SIG-M5 (cell line): ENCODE measurements around the gene ZBTB37.
"Not testable (repeated sequence)": the region's sequence is repeated elsewhere in the genome, so short reads cannot be mapped to it uniquely, and the experiment has no call there.

Experiments used
- DNase-seq: peaks from one replicate; lab custom pipeline; 2025; lab: John Stamatoyannopoulos, UW

ZBTB37 gene, protein sequence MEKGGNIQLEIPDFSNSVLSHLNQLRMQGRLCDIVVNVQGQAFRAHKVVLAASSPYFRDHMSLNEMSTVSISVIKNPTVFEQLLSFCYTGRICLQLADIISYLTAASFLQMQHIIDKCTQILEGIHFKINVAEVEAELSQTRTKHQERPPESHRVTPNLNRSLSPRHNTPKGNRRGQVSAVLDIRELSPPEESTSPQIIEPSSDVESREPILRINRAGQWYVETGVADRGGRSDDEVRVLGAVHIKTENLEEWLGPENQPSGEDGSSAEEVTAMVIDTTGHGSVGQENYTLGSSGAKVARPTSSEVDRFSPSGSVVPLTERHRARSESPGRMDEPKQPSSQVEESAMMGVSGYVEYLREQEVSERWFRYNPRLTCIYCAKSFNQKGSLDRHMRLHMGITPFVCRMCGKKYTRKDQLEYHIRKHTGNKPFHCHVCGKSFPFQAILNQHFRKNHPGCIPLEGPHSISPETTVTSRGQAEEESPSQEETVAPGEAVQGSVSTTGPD

GRCh38 chr1:173868266-173869020 lies at the start of gene ZBTB37:
Gene ZBTB37 (plus strand): TSS chr1:173868380. CDS start chr1:173870226, 1,846 bp downstream.
- DNase-seq: peak; percentile 47

DNA sequence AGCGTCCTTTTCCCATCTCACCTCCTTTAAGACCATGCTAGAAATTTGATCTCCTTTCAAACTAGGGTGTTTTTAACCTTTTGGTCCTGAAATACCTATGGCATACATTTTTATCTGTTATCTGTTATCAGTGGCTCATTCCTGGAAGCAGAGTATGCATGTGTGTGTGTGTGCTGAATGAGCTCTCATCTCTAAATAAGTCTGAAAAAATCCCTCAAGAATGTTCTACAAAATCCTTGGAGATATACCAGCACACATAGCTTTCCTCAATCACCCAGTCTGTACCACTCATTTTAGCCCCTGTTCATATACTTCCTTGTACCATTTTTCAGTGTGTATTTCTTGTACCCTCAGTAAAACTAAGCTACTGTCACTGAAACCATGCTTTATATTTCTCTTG lies 49.7 kb upstream of the ZBTB37 start:
- DNase-seq: no peak

DNA sequence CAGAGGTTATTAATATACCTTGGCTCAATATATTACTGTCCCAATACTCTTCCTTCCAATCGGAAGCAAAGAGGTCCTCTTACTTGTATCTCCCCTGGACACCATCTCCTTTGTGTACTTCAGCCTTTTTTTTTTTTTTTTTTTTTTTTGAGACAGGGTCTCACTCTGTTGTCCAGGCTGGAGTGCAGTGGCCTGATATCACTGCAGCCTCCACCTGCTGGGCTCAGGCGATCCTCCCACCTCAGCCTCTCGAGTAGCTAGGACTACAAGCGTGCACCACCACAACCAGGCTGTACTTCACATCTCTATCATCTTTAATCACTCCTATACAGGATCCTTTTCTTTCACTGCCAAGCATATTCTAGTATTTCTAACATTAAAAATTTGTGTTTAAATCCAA lies 46.5 kb upstream of the ZBTB37 start:
- DNase-seq: no peak

- peak; percentile 56 for DNase-seq
Observed at GRCh38 chr1:173823781-173824314, 44.3 kb upstream of the ZBTB37 start.

DNA sequence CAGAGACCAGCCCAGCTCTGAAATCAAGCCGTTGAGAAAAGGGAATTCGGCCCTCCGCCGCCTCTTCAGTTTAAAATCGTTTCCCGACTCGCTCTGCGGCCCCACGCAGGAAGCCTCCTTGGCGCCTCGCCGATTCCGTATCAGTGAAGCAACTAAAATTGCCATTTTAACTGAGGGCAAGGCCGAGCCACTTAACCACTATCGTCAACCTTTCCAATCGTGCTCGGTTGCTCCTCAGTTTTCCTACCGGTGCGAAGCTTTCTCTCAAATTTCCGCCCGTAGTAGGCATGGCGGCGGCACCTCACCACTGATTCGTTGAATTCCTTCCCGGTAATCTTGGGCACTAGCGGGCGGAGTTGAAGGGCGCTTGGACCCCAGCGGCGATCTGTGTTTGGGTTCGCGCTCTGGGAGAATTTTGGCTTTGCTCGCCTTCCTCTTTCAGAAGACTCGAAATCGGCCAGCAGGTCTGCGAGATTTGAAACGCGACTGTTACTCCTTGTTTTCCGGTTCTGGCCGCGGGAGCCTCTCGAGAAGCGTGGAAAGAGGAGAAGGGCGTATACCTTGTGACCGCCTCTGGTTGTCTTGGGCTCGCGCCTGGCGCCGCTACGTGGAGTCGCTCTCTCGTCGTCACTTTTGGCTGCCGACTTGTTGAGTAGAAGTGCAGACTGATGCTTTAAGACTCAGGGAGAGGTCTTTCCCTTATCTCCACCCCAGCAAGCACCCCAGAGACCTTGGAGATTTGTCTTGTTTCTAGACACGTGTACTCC lies 43.7 kb upstream of the ZBTB37 start, which contains the start of the genes CENPL and DARS2:
CENPL (minus strand) TSS at position 569 of the 767 bp plus-strand sequence. CDS start 13,584 bp downstream, outside the sequence.
DARS2 (plus strand) TSS at position 359 of the 767 bp plus-strand sequence. CDS start 557 bp downstream, outside the sequence.
- DNase-seq: peak; percentile 99

DNA sequence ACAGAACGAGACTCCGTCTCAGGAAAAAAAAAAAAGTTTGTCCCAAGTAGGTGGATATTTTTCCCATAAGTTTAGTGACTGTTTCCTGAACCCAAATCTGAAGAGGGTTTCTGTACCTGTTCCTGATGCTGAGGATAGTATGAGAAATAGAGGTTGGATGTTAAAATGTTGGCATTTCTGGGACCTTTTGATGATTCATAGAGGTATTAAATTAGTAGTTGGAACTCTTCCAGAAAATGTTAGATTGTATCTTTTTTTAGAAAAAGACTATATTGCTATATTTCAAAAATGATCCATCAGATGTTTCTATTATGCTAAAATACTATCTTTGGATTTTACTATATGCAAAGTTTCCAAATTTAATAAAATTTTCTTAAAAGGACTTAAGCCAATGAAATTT lies 40.6 kb upstream of the ZBTB37 start:
- DNase-seq: no peak

DNA sequence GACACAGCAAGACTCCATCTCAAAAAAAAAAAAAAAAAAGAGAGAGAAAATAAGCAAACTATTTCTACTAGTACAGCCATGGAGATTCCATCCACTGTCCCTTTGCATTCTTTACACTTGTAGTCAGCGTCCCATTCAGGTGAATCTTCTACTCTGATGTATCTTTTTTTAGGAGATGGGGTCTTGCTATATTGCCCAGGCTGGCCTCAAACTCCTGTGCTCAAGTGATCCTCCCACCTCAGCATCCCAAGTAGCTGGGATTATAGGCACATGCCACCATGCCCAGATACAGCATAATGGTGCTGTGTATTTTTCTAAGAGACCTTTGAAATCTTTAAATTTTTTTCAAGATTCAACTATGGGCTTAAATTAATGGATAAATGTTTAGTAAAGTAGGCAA lies 35.4 kb upstream of the ZBTB37 start:
- DNase-seq: no peak

GRCh38 chr1:173852105-173852504 lies 16.1 kb upstream of the ZBTB37 start:
- no peak for DNase-seq

- no peak for DNase-seq
Observed at GRCh38 chr1:173853074-173853473, 15.1 kb upstream of the ZBTB37 start.

- no peak for DNase-seq
Observed at GRCh38 chr1:173856014-173856413, 12.2 kb upstream of the ZBTB37 start.

GRCh38 chr1:173856903-173857302 lies 11.3 kb upstream of the ZBTB37 start:
- DNase-seq: no peak

- DNase-seq: no peak
Observed at GRCh38 chr1:173857363-173857917, 10.7 kb upstream of the ZBTB37 start.

GRCh38 chr1:173859547-173859946 lies 8.6 kb upstream of the ZBTB37 start:
- DNase-seq: not testable (repeated sequence)

DNA sequence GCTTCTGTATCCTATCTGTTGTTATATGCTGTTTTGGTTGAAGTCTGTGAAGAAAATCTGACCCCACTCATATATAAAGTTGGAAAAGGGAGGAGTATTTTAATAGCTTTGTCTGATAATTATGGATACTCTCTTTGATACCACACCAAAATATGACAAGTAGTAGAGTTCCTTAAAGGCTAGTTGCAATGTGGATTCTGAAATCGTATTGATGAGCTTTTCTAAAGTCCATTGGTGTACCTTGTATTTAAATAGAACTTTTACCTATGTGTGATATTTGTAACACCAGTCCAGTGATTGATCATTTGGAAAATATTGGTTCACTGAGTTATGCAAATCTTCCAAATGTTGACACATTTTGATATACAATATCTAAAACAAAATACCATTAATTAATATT lies 8.1 kb upstream of the ZBTB37 start:
- DNase-seq: no peak

GRCh38 chr1:173861731-173862145 lies 6.4 kb upstream of the ZBTB37 start:
- no peak for DNase-seq

DNA sequence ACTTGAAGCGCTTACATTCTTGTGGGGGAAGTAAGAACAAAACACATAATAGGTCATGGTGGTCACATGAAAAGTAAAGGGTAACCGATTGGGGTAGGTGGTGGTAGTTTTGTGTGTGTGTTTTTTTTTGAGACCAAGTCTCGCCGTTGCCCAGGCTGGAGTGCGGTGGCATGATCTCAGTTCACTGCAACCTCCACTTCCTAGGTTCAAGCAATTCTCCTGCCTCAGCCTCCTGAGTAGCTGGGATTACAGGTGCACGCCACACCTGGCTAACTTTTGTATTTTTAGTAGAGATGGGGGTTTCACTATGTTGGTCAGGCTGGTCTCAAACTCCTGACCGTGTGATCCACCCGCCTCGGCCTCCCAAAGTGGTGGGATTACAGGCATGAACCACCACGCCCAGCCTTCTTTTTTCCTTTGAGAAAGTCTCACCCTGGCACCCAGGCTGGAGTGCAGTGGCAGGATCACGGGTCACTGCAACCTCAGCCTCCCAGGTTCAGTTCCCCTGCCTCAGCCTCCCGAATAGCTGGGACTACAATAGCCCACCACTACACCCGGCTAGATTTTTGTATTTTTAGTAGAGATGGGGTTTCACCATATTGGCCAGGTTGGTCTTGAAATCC lies 5.9 kb upstream of the ZBTB37 start:
- DNase-seq: not testable (repeated sequence)

GRCh38 chr1:173862769-173863223 lies 5.4 kb upstream of the ZBTB37 start:
- no peak for DNase-seq

GRCh38 chr1:173863224-173864161 lies 4.7 kb upstream of the ZBTB37 start:
- no peak for DNase-seq

GRCh38 chr1:173864179-173864867 lies 3.9 kb upstream of the ZBTB37 start:
- no peak for DNase-seq
